ENCODE data around the gene ENPP3.

Gene ENPP3

GRCh38 chr6:131763749-131764148, 126.6 kb downstream of the ENPP3 start:
- no peak for DNase-seq (ENCODE audit: low read depth)
- H3K4me3 ChIP-seq (ENCODE audit: low read length): no peak overlapping the region
- TF ChIP-seq CTCF (conservative IDR thresholded peaks at IDR 0.05; ENCODE audit: low read depth, low read length): no peak

GRCh38 chr6:131764350-131764749, 127.2 kb downstream of the ENPP3 start:
- no peak for TF ChIP-seq CTCF (conservative IDR thresholded peaks at IDR 0.05; ENCODE audit: low read depth, low read length)
- no peak overlapping the region for H3K4me3 ChIP-seq (ENCODE audit: low read length)
- no peak for DNase-seq (ENCODE audit: low read depth)

- no peak for DNase-seq (ENCODE audit: low read depth)
- TF ChIP-seq CTCF (conservative IDR thresholded peaks at IDR 0.05; ENCODE audit: low read depth, low read length): no peak
- H3K4me3 ChIP-seq (ENCODE audit: low read length): no peak overlapping the region
Observed at GRCh38 chr6:131765081-131765803, 128.1 kb downstream of the ENPP3 start.

GRCh38 chr6:131765804-131766135, 128.7 kb downstream of the ENPP3 start:
- H3K4me3 ChIP-seq (ENCODE audit: low read length): no peak overlapping the region
- no peak for TF ChIP-seq CTCF (conservative IDR thresholded peaks at IDR 0.05; ENCODE audit: low read depth, low read length)
- no peak for DNase-seq (ENCODE audit: low read depth)

GRCh38 chr6:131766631-131767030, 129.5 kb downstream of the ENPP3 start:
- no peak for TF ChIP-seq CTCF (conservative IDR thresholded peaks at IDR 0.05; ENCODE audit: low read depth, low read length)
- no peak overlapping the region for H3K4me3 ChIP-seq (ENCODE audit: low read length)
- DNase-seq (ENCODE audit: low read depth): no peak

- DNase-seq (ENCODE audit: low read depth): no peak
- H3K4me3 ChIP-seq (ENCODE audit: low read length): no peak overlapping the region
- no peak for TF ChIP-seq CTCF (conservative IDR thresholded peaks at IDR 0.05; ENCODE audit: low read depth, low read length)
Observed at GRCh38 chr6:131768964-131769363, 131.9 kb downstream of the ENPP3 start.

GRCh38 chr6:131769385-131770141, 132.5 kb downstream of the ENPP3 start:
- DNase-seq (ENCODE audit: low read depth): no peak
- H3K4me3 ChIP-seq (ENCODE audit: low read length): no peak overlapping the region
- no peak for TF ChIP-seq CTCF (conservative IDR thresholded peaks at IDR 0.05; ENCODE audit: low read depth, low read length)

All from retinal pigment epithelial cell (primary cell).